Measurements from ENCODE around the gene DYNC2I2.

DNA sequence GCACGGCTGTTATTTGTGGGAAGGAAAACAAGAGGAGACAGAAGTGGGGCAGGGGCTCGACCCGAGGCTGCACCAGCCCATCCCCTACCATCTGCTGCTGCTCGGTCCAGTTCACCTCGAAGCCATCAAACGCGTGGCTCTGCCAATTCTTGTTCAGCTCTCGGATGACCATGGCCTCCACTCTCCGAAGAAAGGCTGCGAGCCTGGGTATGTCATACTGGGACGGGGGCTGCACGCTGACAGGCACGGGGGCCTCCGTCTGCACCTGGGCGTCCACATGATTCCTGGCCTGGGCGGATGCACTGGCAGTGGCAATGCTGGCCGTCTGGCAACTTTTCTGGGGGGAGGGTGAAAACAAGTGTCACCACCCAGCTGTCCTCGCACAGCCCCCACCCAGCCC, 16.0 kb downstream of the DYNC2I2 start:
- TF ChIP-seq, protein P1, sequence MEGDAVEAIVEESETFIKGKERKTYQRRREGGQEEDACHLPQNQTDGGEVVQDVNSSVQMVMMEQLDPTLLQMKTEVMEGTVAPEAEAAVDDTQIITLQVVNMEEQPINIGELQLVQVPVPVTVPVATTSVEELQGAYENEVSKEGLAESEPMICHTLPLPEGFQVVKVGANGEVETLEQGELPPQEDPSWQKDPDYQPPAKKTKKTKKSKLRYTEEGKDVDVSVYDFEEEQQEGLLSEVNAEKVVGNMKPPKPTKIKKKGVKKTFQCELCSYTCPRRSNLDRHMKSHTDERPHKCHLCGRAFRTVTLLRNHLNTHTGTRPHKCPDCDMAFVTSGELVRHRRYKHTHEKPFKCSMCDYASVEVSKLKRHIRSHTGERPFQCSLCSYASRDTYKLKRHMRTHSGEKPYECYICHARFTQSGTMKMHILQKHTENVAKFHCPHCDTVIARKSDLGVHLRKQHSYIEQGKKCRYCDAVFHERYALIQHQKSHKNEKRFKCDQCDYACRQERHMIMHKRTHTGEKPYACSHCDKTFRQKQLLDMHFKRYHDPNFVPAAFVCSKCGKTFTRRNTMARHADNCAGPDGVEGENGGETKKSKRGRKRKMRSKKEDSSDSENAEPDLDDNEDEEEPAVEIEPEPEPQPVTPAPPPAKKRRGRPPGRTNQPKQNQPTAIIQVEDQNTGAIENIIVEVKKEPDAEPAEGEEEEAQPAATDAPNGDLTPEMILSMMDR (IDR thresholded peaks at IDR 0.05; ENCODE audit: low read length) = no peak
- TF ChIP-seq EZH2 (optimal IDR thresholded peaks at IDR 0.05; ENCODE audit: low read depth, low read length) = no peak

Data from MM.1S (cell line).